ENCODE results near the gene ARSD.
A peak's percentile ranks its signal among the peaks of the same experiment; 100 is the strongest.
"Not testable (repeated sequence)": the region's sequence is repeated elsewhere in the genome, so short reads cannot be mapped to it uniquely, and the experiment has no call there.

The ARSD gene

GRCh38 chrX:2955838-2956237 lies 26.7 kb upstream of the ARSD start:
- Mint-ChIP-seq H3K4me1 (no peaks in the 10 kb centered on the region), H3K36me3 (no peaks in the 10 kb centered on the region), H3K27ac (no peak overlapping the region), H3K9me3 (no peaks in the 10 kb centered on the region), H3K27me3 (peaks cover 4% of the 10 kb centered on the region), H3K4me3 (no peak overlapping the region)
- CTCF ChIA-PET, result no interaction called here
- DNase-seq, result no peak

- H3K36me3 Mint-ChIP-seq, result no peaks in the 10 kb centered on the region
- no peak overlapping the region for H3K27ac Mint-ChIP-seq
- H3K9me3 Mint-ChIP-seq, result no peaks in the 10 kb centered on the region
- no peak overlapping the region for H3K4me3 Mint-ChIP-seq
- no peaks in the 10 kb centered on the region for H3K27me3 Mint-ChIP-seq
- CTCF ChIA-PET, result no interaction called here
- no peaks in the 10 kb centered on the region for H3K4me1 Mint-ChIP-seq
- no peak for DNase-seq
Observed at GRCh38 chrX:2955281-2955680, 26.1 kb upstream of the ARSD start.

- Mint-ChIP-seq H3K27me3 (no peaks in the 10 kb centered on the region), H3K36me3 (no peaks in the 10 kb centered on the region), H3K27ac (no peak overlapping the region), H3K9me3 (no peaks in the 10 kb centered on the region), H3K4me1 (no peaks in the 10 kb centered on the region), H3K4me3 (no peak overlapping the region)
- CTCF ChIA-PET, result no interaction called here
- DNase-seq, result no peak
Observed at GRCh38 chrX:2954541-2954940, 25.4 kb upstream of the ARSD start.

- CTCF ChIA-PET, H3K4me1 Mint-ChIP-seq, H3K27ac Mint-ChIP-seq, DNase-seq, H3K27me3 Mint-ChIP-seq, H3K4me3 Mint-ChIP-seq, H3K36me3 Mint-ChIP-seq, H3K9me3 Mint-ChIP-seq: not testable (repeated sequence)
Observed at GRCh38 chrX:2937942-2938341, 8.8 kb upstream of the ARSD start.

GRCh38 chrX:2934715-2935710 lies 5.9 kb upstream of the ARSD start:
- no peak overlapping the region for H3K27ac Mint-ChIP-seq
- peaks cover 5% of the 10 kb centered on the region for H3K27me3 Mint-ChIP-seq
- no peak for DNase-seq
- CTCF ChIA-PET, result no interaction called here
- H3K4me3 Mint-ChIP-seq, result no peak overlapping the region
- H3K9me3 Mint-ChIP-seq, result no peaks in the 10 kb centered on the region
- peaks cover 5% of the 10 kb centered on the region for H3K4me1 Mint-ChIP-seq
- H3K36me3 Mint-ChIP-seq, result no peaks in the 10 kb centered on the region

GRCh38 chrX:2933125-2933900 lies 4.2 kb upstream of the ARSD start:
- CTCF ChIA-PET, result no interaction called here
- no peak for DNase-seq
- H3K27me3 Mint-ChIP-seq, result peaks cover 13% of the 10 kb centered on the region
- H3K27ac Mint-ChIP-seq, result no peak overlapping the region
- no peaks in the 10 kb centered on the region for H3K9me3 Mint-ChIP-seq
- no peak overlapping the region for H3K4me3 Mint-ChIP-seq
- H3K4me1 Mint-ChIP-seq, result peaks cover 5% of the 10 kb centered on the region
- H3K36me3 Mint-ChIP-seq, result no peaks in the 10 kb centered on the region

- H3K9me3 Mint-ChIP-seq, result no peaks in the 10 kb centered on the region
- CTCF ChIA-PET, result no interaction called here
- H3K27ac Mint-ChIP-seq, result no peak overlapping the region
- H3K4me3 Mint-ChIP-seq, result no peak overlapping the region
- H3K36me3 Mint-ChIP-seq, result no peaks in the 10 kb centered on the region
- H3K4me1 Mint-ChIP-seq, result peaks cover 5% of the 10 kb centered on the region
- DNase-seq, result no peak
- H3K27me3 Mint-ChIP-seq, result peaks cover 17% of the 10 kb centered on the region
Observed at GRCh38 chrX:2931612-2932011, 2.5 kb upstream of the ARSD start.

GRCh38 chrX:2931155-2931554 lies 2.0 kb upstream of the ARSD start:
- Mint-ChIP-seq H3K27ac (no peak overlapping the region), H3K27me3 (peaks cover 18% of the 10 kb centered on the region), H3K4me3 (no peak overlapping the region), H3K9me3 (no peaks in the 10 kb centered on the region), H3K36me3 (no peaks in the 10 kb centered on the region), H3K4me1 (peaks cover 5% of the 10 kb centered on the region)
- CTCF ChIA-PET, result no interaction called here
- no peak for DNase-seq

- Mint-ChIP-seq H3K27me3 (peaks cover 18% of the 10 kb centered on the region), H3K36me3 (no peaks in the 10 kb centered on the region), H3K4me1 (peaks cover 5% of the 10 kb centered on the region), H3K27ac (no peak overlapping the region), H3K4me3 (no peak overlapping the region), H3K9me3 (no peaks in the 10 kb centered on the region)
- peak; percentile 19 for DNase-seq
- CTCF ChIA-PET, result no interaction called here
Observed at GRCh38 chrX:2928191-2928582, 952 bp downstream of the ARSD start.

GRCh38 chrX:2926664-2927275 lies 2.4 kb downstream of the ARSD start:
- no peak for DNase-seq
- CTCF ChIA-PET, result no interaction called here
- H3K4me1 Mint-ChIP-seq, result peaks cover 5% of the 10 kb centered on the region
- no peaks in the 10 kb centered on the region for H3K9me3 Mint-ChIP-seq
- peaks cover 18% of the 10 kb centered on the region for H3K27me3 Mint-ChIP-seq
- no peak overlapping the region for H3K27ac Mint-ChIP-seq
- no peaks in the 10 kb centered on the region for H3K36me3 Mint-ChIP-seq
- H3K4me3 Mint-ChIP-seq, result peak overlapping the region; percentile 43

- H3K4me3 Mint-ChIP-seq, H3K27ac Mint-ChIP-seq, H3K9me3 Mint-ChIP-seq, H3K4me1 Mint-ChIP-seq, CTCF ChIA-PET, DNase-seq, H3K36me3 Mint-ChIP-seq: not testable (repeated sequence)
- peaks cover 18% of the 10 kb centered on the region for H3K27me3 Mint-ChIP-seq
Observed at GRCh38 chrX:2926255-2926654, 2.9 kb downstream of the ARSD start.

- Mint-ChIP-seq H3K36me3 (no peaks in the 10 kb centered on the region), H3K27ac (no peak overlapping the region), H3K9me3 (no peaks in the 10 kb centered on the region), H3K27me3 (peaks cover 9% of the 10 kb centered on the region), H3K4me1 (no peaks in the 10 kb centered on the region), H3K4me3 (no peak overlapping the region)
- CTCF ChIA-PET, result no interaction called here
- no peak for DNase-seq
Observed at GRCh38 chrX:2924151-2924550, 5.0 kb downstream of the ARSD start.

GRCh38 chrX:2921750-2922149 lies 7.4 kb downstream of the ARSD start:
- H3K9me3 Mint-ChIP-seq, result no peaks in the 10 kb centered on the region
- H3K27ac Mint-ChIP-seq, result no peak overlapping the region
- H3K36me3 Mint-ChIP-seq, result no peaks in the 10 kb centered on the region
- H3K4me3 Mint-ChIP-seq, result no peak overlapping the region
- CTCF ChIA-PET, result no interaction called here
- peaks cover 2% of the 10 kb centered on the region for H3K27me3 Mint-ChIP-seq
- no peaks in the 10 kb centered on the region for H3K4me1 Mint-ChIP-seq
- no peak for DNase-seq

- no peaks in the 10 kb centered on the region for H3K36me3 Mint-ChIP-seq
- CTCF ChIA-PET, result no interaction called here
Observed at GRCh38 chrX:2921193-2921592, 7.9 kb downstream of the ARSD start.

More at GRCh38 chrX:2921193-2921592, 7.9 kb downstream of the ARSD start:
- Mint-ChIP-seq H3K27me3 (no peaks in the 10 kb centered on the region), H3K4me1 (no peaks in the 10 kb centered on the region), H3K27ac (no peak overlapping the region), H3K9me3 (peaks cover 2% of the 10 kb centered on the region), H3K4me3 (no peak overlapping the region)
- DNase-seq, result no peak

Data from activated naive CD4-positive, alpha-beta T cell treated with anti-CD3 and anti-CD28 coated beads, Interleukin-2, amount 10 ng/mL, durations not matched to agents 7 days and 5 days (primary cell).